ACHN (cell line): ENCODE measurements around the gene FRAS1.
"Not testable (repeated sequence)": the region's sequence is repeated elsewhere in the genome, so short reads cannot be mapped to it uniquely, and the experiment has no call there.

Experiments
- DNase-seq: peaks from one replicate; pipeline ENCODE4 v3.0.0-alpha.2; 2015
- in situ Hi-C: cut with HindIII; loops from 2 replicates; pipeline ENCODE4 v1.10.0; 2017; ENCODE audit warnings: low sequenced_read_pairs, low pct_ligation_motif_present, low pct_unique_long_range_greater_than_20kb

Gene FRAS1

DNA sequence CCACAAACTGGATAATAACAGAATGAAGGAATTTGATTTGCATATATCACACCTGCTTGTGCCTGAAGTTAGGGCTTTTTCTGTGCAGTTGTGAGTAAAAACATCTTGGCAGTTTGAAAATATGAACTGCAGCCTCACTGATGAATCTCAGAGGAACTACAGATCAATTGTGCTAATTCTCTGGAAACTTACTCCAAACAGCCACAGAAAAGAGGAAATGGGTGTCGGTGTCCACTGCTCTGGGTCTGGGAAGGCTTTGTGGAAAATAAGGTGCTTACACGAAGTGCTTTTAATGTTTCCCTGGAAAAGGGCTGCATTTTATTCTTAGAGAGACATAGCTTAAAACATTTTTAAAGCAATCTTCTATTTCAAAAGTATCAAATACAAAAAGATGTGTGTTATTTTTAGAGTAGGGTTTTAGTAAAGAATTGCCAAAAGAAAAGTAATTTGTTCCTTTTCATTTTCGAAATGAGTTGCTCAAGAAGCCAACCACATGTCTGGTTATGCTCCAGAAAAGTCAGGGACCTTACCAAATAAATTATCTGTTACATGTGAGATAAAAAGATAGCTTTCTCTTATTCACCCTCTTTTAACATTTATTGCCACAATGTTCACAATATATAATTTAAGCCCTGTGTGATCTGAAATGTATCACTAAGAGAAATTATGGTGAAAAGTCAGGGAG lies 240.1 kb downstream of the FRAS1 start:
- no peak for DNase-seq
- in situ Hi-C loops: no loop called here

GRCh38 chr4:78298618-78299017 lies 241.5 kb downstream of the FRAS1 start:
- no peak for DNase-seq
- in situ Hi-C loops: no loop called here

DNA sequence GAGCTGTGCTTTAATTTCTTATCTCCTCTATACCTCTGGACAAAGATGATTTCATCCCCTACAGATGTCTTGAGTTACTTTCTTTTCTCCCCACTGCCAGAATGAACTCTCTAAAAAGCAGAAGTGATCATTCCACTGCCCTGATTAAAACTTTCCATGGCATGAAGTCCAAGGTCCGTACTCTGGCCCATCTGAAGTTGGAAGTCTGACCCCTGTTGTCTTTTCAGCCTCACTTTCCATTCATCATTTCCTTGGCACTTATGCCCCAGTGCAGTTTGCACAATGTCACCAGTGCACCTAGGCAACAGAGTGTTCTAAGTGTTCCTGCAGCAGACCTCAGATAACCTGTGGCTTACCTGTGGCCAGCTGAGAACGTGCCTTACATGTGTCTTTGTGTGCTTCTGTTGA lies 242.4 kb downstream of the FRAS1 start:
- DNase-seq: no peak
- in situ Hi-C loops: no loop called here

- DNase-seq, in situ Hi-C loops: not testable (repeated sequence)
Measured at GRCh38 chr4:78307263-78307662, 250.1 kb downstream of the FRAS1 start.

DNA sequence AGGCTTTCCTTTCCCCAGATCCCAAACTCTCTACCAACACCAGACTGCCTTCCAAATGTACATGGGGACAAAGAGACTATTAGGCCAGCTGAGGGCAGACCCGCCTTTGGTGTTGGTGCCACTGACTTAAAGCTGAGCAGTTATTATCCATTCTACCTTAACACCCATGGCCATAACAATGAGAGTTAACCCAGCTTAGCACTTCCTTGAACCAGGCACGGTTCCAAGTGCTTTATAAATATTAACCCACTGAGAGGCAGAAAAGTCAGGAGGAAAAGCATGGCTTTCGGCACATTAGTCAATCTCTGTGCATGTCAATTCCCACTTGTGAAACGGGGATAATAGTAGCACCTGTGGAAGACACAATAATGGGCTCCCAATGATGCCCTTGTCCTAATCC lies 251.4 kb downstream of the FRAS1 start:
- in situ Hi-C loops: no loop called here
- DNase-seq: peak; percentile 30

- in situ Hi-C loops: no loop called here
- DNase-seq: no peak
Measured at GRCh38 chr4:78309352-78309751, 252.2 kb downstream of the FRAS1 start.

GRCh38 chr4:78310007-78310739 lies 253.1 kb downstream of the FRAS1 start:
- no peak for DNase-seq
- in situ Hi-C loops: no loop called here

- in situ Hi-C loops: no loop called here
- DNase-seq: no peak
Measured at GRCh38 chr4:78310740-78311115, 253.6 kb downstream of the FRAS1 start.

- peak; percentile 13 for DNase-seq
- in situ Hi-C loops: no loop called here
Measured at GRCh38 chr4:78311306-78311705, 254.2 kb downstream of the FRAS1 start.

DNA sequence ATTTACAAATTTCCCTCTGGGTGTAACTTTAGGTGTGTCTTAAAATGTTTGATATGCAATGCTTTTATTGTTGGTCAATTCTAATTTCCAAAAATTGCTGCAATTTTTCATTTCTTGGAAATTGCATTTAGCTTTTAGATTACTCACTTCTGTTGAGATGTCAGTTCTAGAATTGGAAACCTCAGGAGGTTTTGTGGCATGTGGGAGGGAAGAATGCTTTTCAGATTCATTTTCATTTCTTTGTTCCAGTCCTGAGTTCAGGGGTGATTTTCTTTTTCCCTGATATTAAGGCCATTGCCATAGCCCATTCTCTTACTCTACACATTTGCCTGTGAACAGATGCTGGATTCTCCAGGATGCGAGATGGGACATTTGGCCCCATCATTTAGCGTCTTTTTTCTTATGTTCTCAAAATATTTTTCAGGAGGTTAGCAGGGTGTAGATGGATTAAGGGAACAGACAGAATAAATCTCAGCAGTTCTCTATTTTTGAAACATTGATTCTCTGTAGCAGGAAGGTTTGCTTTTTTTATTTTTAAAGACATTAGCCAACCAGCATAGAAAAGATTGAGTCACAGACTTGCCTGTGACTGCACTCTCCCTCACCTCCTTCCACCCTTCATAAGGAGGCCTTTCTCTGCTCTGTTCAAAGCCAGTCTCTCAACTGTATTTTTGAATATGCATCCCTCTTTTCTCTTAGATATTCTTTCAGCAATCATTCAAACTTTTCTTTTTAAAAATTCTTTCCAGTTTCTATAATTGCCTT lies 256.0 kb downstream of the FRAS1 start:
- DNase-seq: no peak
- in situ Hi-C loops: no loop called here

- DNase-seq: no peak
- in situ Hi-C loops: no loop called here
Measured at GRCh38 chr4:78313754-78314120, 256.6 kb downstream of the FRAS1 start.

DNA sequence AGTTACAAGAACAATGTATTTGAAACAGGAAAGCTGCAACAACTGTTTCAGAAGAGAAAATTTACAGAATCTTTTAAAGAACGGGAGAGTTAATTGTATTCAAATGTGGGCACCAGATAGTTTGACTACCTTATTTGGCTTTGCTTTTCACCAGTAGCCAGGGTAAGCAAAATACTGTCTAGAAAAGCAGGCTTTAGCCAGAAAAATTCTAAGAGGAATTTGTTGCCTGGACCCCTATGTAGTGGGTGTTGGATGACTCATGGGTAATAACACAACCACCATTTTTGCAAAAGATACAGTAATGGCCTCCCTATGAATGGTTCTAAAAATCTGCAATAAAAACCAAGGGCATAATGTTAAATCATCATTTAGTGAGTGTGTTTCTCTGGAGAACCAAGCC lies 261.0 kb downstream of the FRAS1 start:
- no peak for DNase-seq
- in situ Hi-C loops: no loop called here

DNA sequence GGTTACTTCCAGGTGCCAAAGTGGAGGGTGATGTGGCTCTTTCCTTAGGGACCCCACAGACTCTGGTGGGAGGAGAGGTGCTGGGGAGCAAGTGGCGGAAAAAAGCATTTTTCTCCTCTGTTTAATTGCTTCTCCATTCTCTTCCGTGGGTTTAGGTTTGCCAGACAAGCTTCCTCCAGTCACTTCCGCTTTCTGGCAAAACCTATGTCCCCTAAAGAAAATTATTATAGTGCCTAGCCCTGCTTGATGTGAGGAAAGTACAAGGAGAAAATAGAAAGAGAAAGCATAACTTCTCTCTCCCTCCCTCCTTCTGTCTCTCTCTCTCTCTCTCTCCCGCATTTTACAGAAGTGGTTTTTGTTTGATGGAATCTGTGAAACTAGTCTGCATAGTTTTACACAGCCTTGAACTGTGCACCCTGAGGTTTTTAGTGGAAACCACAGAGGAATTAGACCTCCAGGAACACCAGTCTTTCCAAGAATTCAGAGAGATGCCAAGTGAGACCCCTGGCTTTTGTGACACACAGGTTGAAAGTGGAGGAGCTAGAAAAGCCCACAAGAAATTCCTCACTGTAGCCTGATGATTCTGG lies 263.3 kb downstream of the FRAS1 start:
- in situ Hi-C loops: no loop called here
- DNase-seq: no peak

- in situ Hi-C loops: no loop called here
- DNase-seq: no peak
Measured at GRCh38 chr4:78322032-78322431, 264.9 kb downstream of the FRAS1 start.

DNA sequence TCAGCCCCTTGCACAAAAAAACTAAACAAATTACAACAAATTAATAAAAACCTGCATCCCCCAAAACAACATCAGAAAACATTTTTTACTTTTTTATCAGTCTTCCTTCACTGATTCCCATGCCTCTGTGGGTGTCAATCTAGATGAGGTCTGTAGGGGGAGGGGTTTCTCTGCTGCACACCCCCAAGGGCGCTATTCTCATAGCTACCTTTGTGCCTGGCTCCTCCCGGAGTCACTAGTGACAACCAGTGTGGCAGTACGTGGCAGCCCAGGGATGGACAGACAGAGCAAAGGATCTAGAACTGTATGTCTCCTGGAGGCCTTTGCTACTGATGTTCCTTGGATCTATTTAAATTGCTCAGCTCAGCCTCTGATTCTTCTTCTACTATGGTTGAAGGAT lies 266.3 kb downstream of the FRAS1 start:
- no peak for DNase-seq
- in situ Hi-C loops: no loop called here

- in situ Hi-C loops: no loop called here
- no peak for DNase-seq
Measured at GRCh38 chr4:78324625-78325024, 267.5 kb downstream of the FRAS1 start.

DNA sequence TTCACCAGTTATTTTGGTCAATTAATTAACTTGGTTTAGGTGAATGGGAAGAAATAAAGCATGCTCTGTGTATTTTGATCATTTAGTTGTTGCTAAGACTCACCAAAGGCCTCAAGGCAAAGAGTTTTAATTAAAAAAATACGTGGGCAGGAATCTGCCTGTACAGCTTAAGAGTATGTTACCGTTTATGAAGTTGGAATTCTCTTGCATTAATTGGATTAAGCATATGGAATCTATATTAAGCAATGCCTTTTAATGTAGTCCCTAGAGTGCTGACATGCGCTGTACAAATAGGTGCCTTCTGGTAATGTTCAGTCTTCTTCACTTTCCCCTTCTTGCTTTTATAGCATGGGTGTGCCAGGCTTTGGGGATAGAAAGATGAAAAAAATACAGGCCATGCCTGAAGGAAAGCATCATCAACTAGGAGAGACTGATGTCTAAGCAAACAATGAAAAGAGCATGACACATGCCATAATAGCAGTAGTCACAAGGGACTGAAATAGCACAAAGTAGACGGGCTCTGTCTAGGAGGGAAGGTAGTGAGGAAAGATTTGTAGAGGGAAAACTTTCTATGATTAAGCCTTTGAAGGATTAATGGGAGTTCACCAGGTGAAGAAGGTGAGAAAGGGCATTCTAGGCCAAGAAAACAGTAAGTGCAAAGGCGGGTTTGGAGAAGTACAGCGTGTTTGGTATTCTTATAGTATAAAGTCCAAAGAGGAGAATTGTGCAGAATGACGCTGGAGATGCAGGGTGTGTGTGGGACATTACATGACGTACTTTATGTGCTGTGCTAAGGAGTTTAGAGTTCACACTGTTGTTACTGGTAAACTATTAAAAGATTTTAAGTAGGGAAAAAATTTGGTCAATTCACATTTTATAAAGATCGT lies 268.4 kb downstream of the FRAS1 start:
- no peak for DNase-seq
- in situ Hi-C loops: no loop called here

- in situ Hi-C loops, DNase-seq: not testable (repeated sequence)
Measured at GRCh38 chr4:78328591-78328990, 271.5 kb downstream of the FRAS1 start.
